Sigmoid colon (tissue), 7 donors: ENCODE measurements around the gene RPS14. TPM values are rescaled to one million over a fixed set of nuclear protein-coding genes. Genes with fewer than 3 reads are reported as not detected.

Experiments
- DNase-seq: peaks from one replicate; pipeline ENCODE4 v3.0.0-alpha.2; 2019
- H3K27ac ChIP-seq, 4 donors: fragments of 200-600 bp; sonication (generic); one replicate each; pipeline ENCODE4 v1.5.1; 2016 to 2019; ENCODE audit warnings: mild to moderate bottlenecking in 1 of 4
- H3K27me3 ChIP-seq, 3 donors: fragments of 200-600 bp; sonication (generic); one replicate each; pipeline ENCODE4 v1.5.1; 2019; ENCODE audit warnings: mild to moderate bottlenecking in 1 of 3
- H3K36me3 ChIP-seq, 4 donors: fragments of 200-600 bp; sonication (generic); one replicate each; pipeline ENCODE4 v1.5.1; 2016 to 2019
- H3K4me1 ChIP-seq, 4 donors: fragments of 200-600 bp; sonication (generic); one replicate each; pipeline ENCODE4 v1.5.1; 2017 to 2019
- H3K4me3 ChIP-seq, 4 donors: fragments of 200-600 bp; sonication (generic); one replicate each; pipeline ENCODE4 v1.5.1; 2017 to 2019; ENCODE audit warnings: mild to moderate bottlenecking in 2 of 4, moderate library complexity in 1 of 4
- H3K9me3 ChIP-seq, 4 donors: fragments of 200-600 bp in 3 of 4; sonication (generic) in 3 of 4; one replicate each; pipeline versions ENCODE4 v1.5.1 to v1.6.1; 2013 to 2019
- CTCF ChIP-seq, 4 experiments: fragments of 450-650 bp in 3 of 4; fragments of 200-600 bp in 1 of 4; IDR thresholded peaks; one replicate each; pipeline ENCODE4 v1.5.1; 2016 to 2019; ENCODE audit warnings: antibody characterized with exemption in 4 of 4, mild to moderate bottlenecking in 3 of 4, moderate library complexity in 2 of 4
- EP300 ChIP-seq, 4 donors: sonication (generic); formaldehyde crosslinking; IDR thresholded peaks; one replicate each; pipeline ENCODE4 v1.6.1; 2017; ENCODE audit warnings: antibody characterized with exemption in 4 of 4
- POLR2A ChIP-seq, 2 donors: fragments of 450-650 bp; IDR thresholded peaks; one replicate each; pipeline ENCODE4 v1.6.1; 2016; ENCODE audit warnings: antibody characterized with exemption in 2 of 2, mild to moderate bottlenecking in 2 of 2, moderate library complexity in 2 of 2
- POLR2AphosphoS5 ChIP-seq, 4 donors: sonication (generic); formaldehyde crosslinking; IDR thresholded peaks; one replicate each; pipeline ENCODE4 v1.6.1; 2017; ENCODE audit warnings: antibody characterized with exemption in 4 of 4
- WGBS, 2 donors: extraction: QIAGEN DNeasy Blood & Tissue Kit; methylation state at CpG; one replicate each; pipeline ENCODE4 v1.1.7; 2013; 5-methylcytosine and 5-hydroxymethylcytosine counted together
- intact Hi-C: fragments of 100-400 bp; cut with DNase I; formaldehyde crosslinking; loops from one replicate; pipeline ENCODE4 v1.15.1; 2023
- polyA plus RNA-seq, 3 donors: library from polyadenylated mRNA; stranded (reverse); fragments of 200-250 nt; gene quantifications; one replicate each; pipeline ENCODE4 v1.2.3, GENCODE V29; 2013
- total RNA-seq, 4 donors: library from RNA; depleted of rRNA; stranded (reverse); fragments of >200 nt; gene quantifications; one replicate each; pipeline ENCODE4 v1.1.0, GENCODE V29; 2016
- donor health status: healthy with polysubstance abuse.
- donor health status: Bipolar disorder and iron deficiency.
- donor health status: healthy.

Gene RPS14
- total RNA-seq (1,000 to 10,000 TPM; 3,111 to 5,491 (median 5,342) TPM), polyA plus RNA-seq (1,000 to 10,000 TPM; 3,769 to 7,878 (median 4,593) TPM)

GRCh38 chr5:150449517-150450339 lies at the start of gene RPS14:
Gene RPS14 (minus strand): TSS chr5:150449739. CDS start chr5:150447733, 2,006 bp downstream.
- TF ChIP-seq EP300 (IDR thresholded peaks at IDR 0.05) (no peak), POLR2A (IDR thresholded peaks at IDR 0.05) (peak; percentile 77 to 90), CTCF (IDR thresholded peaks at IDR 0.05) (peak; percentile 85 to 96 (median 92)), POLR2AphosphoS5 (IDR thresholded peaks at IDR 0.05) (peak; percentile 86 to 97 (median 96))
- 3% methylated on average over 58 of the region's 58 CpGs for WGBS, 2 donors
- intact Hi-C loops, result no loop called here

GRCh38 chr5:150498971-150499370 lies 49.4 kb upstream of the RPS14 start:
- no peaks in the 10 kb centered on the region for H3K9me3 ChIP-seq
- H3K4me1 ChIP-seq, result peaks cover 0 to 82% (median 77%) of the 10 kb centered on the region in 4 donors
- TF ChIP-seq POLR2AphosphoS5 (IDR thresholded peaks at IDR 0.05), result no peak
- TF ChIP-seq POLR2A (IDR thresholded peaks at IDR 0.05), result no peak
- no peak for TF ChIP-seq CTCF (IDR thresholded peaks at IDR 0.05)
- no peak for TF ChIP-seq EP300 (IDR thresholded peaks at IDR 0.05)
- no peaks in the 10 kb centered on the region for H3K36me3 ChIP-seq
- H3K27me3 ChIP-seq, result no peaks in the 10 kb centered on the region
- intact Hi-C loops, result no loop called here
- H3K4me3 ChIP-seq, result no peak overlapping the region
- peak overlapping the region; percentile 58 to 78 (median 72) for H3K27ac ChIP-seq
- no peak for DNase-seq

More at GRCh38 chr5:150449517-150450339, at the start of gene RPS14:
- peak; percentile 97 for DNase-seq
- H3K4me1 ChIP-seq, result peaks cover 0 to 20% (median 18%) of the 10 kb centered on the region in 4 donors
- peak within 1 kb of the TSS; percentile 91 to 98 (median 94) for H3K27ac ChIP-seq
- no peaks in the 10 kb centered on the region for H3K27me3 ChIP-seq
- H3K36me3 ChIP-seq, result peaks cover 26 to 32% (median 29%) of the 10 kb centered on the region in 4 donors
- peak within 1 kb of the TSS; percentile 71 to 85 (median 80) for H3K4me3 ChIP-seq
- H3K9me3 ChIP-seq, result no peaks in the 10 kb centered on the region

- 79 to 84% methylated on average over 6 of the region's 6 CpGs for WGBS, 2 donors
- peak overlapping the region; percentile 58 to 78 (median 72) for H3K27ac ChIP-seq
Observed at GRCh38 chr5:150498501-150498900, 49.0 kb upstream of the RPS14 start.

GRCh38 chr5:150497989-150498317 lies 48.4 kb upstream of the RPS14 start:
- DNase-seq, result no peak
- TF ChIP-seq POLR2AphosphoS5 (IDR thresholded peaks at IDR 0.05) (no peak), EP300 (IDR thresholded peaks at IDR 0.05) (no peak), POLR2A (IDR thresholded peaks at IDR 0.05) (no peak)
- peak overlapping the region; percentile 58 to 78 (median 72) for H3K27ac ChIP-seq
- H3K36me3 ChIP-seq, result no peaks in the 10 kb centered on the region
- H3K9me3 ChIP-seq, result no peaks in the 10 kb centered on the region
- intact Hi-C loops, result no loop called here
- 86 to 88% methylated on average over 5 of the region's 5 CpGs for WGBS, 2 donors
- H3K4me1 ChIP-seq, result peaks cover 0 to 81% (median 72%) of the 10 kb centered on the region in 4 donors
- H3K27me3 ChIP-seq, result no peaks in the 10 kb centered on the region
- H3K4me3 ChIP-seq, result no peak overlapping the region

More at GRCh38 chr5:150498501-150498900, 49.0 kb upstream of the RPS14 start:
- DNase-seq, result no peak
- intact Hi-C loops, result no loop called here
- TF ChIP-seq POLR2AphosphoS5 (IDR thresholded peaks at IDR 0.05) (no peak), POLR2A (IDR thresholded peaks at IDR 0.05) (no peak), EP300 (IDR thresholded peaks at IDR 0.05) (no peak), CTCF (IDR thresholded peaks at IDR 0.05) (no peak)
- Histone ChIP-seq H3K4me1 (peaks cover 0 to 80% (median 74%) of the 10 kb centered on the region in 4 donors), H3K4me3 (no peak overlapping the region), H3K27me3 (no peaks in the 10 kb centered on the region), H3K36me3 (no peaks in the 10 kb centered on the region), H3K9me3 (no peaks in the 10 kb centered on the region)

GRCh38 chr5:150497274-150497988 lies 47.9 kb upstream of the RPS14 start:
- DNase-seq, result peak; percentile 87
- Histone ChIP-seq H3K4me1 (peaks cover 0 to 82% (median 72%) of the 10 kb centered on the region in 4 donors), H3K27ac (peak overlapping the region; percentile 58 to 78 (median 72)), H3K36me3 (no peaks in the 10 kb centered on the region), H3K27me3 (no peaks in the 10 kb centered on the region), H3K4me3 (no peak overlapping the region), H3K9me3 (no peaks in the 10 kb centered on the region)
- TF ChIP-seq CTCF (IDR thresholded peaks at IDR 0.05) (no peak), POLR2AphosphoS5 (IDR thresholded peaks at IDR 0.05) (peak in 3 of 4 donors; percentile 49 to 74 (median 50))
- intact Hi-C loops, result no loop called here
- 72 to 78% methylated on average over 14 of the region's 14 CpGs for WGBS, 2 donors
